ENCODE measurements around the gene LYZL4. TPM values are rescaled to one million over a fixed set of nuclear protein-coding genes. Genes with fewer than 3 reads are reported as not detected.

Gene LYZL4
- total and polyA plus RNA-seq, 10 of the 15 experiments (the other 5 are each of a cell fraction or from before 2014, with no cell fraction given): 0.10 to 0.11 (median 0.11) TPM; not detected in 7

GRCh38 chr3:42430781-42431532 lies 20.5 kb upstream of the LYZL4 start:
- intact Hi-C loops (cut with micrococcal nuclease; ENCODE audit: unreplicated experiment) (no loop called here), in situ Hi-C loops (cut with MboI) (no loop called here)
- CTCF ChIA-PET: interaction anchor here (2.0 kb wide), 1 partner anchor 12 kb away, joined by 7 read pairs; no protein-coding TSS in a partner anchor
- Histone ChIP-seq H3K27me3 (replicated peaks in 1 of 2; ENCODE audit: control insufficient read depth in 2 of 2, insufficient read depth in 2 of 2, low read length in 1 of 2) (no peaks in the 10 kb centered on the region; a peak in 1 of 4 replicates), H3K36me3 (ENCODE audit: control insufficient read depth in 2 of 2, insufficient read depth in 2 of 2, low read length in 1 of 2) (no peaks in the 10 kb centered on the region), H3K9ac (ENCODE audit: control insufficient read depth, insufficient read depth, low read length) (no peak overlapping the region), H3K4me3 (no peak overlapping the region), H3K4me1 (ENCODE audit: control insufficient read depth, insufficient read depth, low read length) (no peaks in the 10 kb centered on the region), H4K20me1 (ENCODE audit: control insufficient read depth, insufficient read depth) (no peaks in the 10 kb centered on the region), H3K4me2 (ENCODE audit: control insufficient read depth, insufficient read depth) (no peak overlapping the region), H3K79me2 (ENCODE audit: control insufficient read depth, insufficient read depth, low read length) (no peaks in the 10 kb centered on the region), H3K9me3 (replicated peaks; ENCODE audit: control insufficient read depth, insufficient read depth, low read length) (no peaks in the 10 kb centered on the region; the same call in 2 of the 3 replicates), H2AFZ (ENCODE audit: control insufficient read depth, low read depth, low read length) (no peak overlapping the region), H3K27ac (ENCODE audit: control insufficient read depth, insufficient read depth) (no peak overlapping the region)
- WGBS (ENCODE audit: insufficient coverage, insufficient replicate concordance, low lambda C conversion rate, missing lambda C conversion rate): 57% methylated on average over 7 of the region's 7 CpGs
- RAD21 ChIA-PET (ENCODE audit: unreplicated experiment): no interaction called here
- ATAC-seq (no peak), DNase-seq (ENCODE audit: low read depth, low spot score) (no peak), FAIRE-seq (no peak)
- SMC1A ChIA-PET (ENCODE audit: uncharacterized antibody, unreplicated experiment): interaction anchor here (1.5 kb wide), 1 partner anchor 184 kb away, joined by 3 read pairs; no protein-coding TSS in a partner anchor
- POLR2A ChIA-PET: no interaction called here
- no peak for TF ChIP-seq ZZZ3 (IDR thresholded peaks at IDR 0.05; ENCODE audit: control insufficient read depth, insufficient read length, low read depth)
- TF ChIP-seq ZBTB11 (CRISPR knock-in tag; IDR thresholded peaks at IDR 0.05): no peak
- TF ChIP-seq RFX5 (IDR thresholded peaks at IDR 0.05; ENCODE audit: low read depth, low read length): no peak
- BruUV-seq (replicated peaks): no TSS peak

All from GM12878 (cell line).